Uterus (tissue), 4 donors: ENCODE measurements around the gene TIPARP. TPM values are rescaled to one million over a fixed set of nuclear protein-coding genes. Genes with fewer than 3 reads are reported as not detected.
"Not testable (repeated sequence)": the region's sequence is repeated elsewhere in the genome, so short reads cannot be mapped to it uniquely, and the experiment has no call there.

ENCODE experiments used
- DNase-seq, 2 donors: peaks; one replicate each; pipeline ENCODE4 v3.0.0-alpha.2; 2019 to 2020
- H3K27ac ChIP-seq, 2 donors: fragments of 200-600 bp; sonication (generic); 1 replicate in 1 of 2; 2 replicates in 1 of 2; pipeline ENCODE4 v1.5.1; 2016 to 2018
- H3K27me3 ChIP-seq, 2 donors: fragments of 200-600 bp; sonication (generic); one replicate each; pipeline ENCODE4 v1.5.1; 2018 to 2019; ENCODE audit warnings: control low read depth in 1 of 2
- H3K36me3 ChIP-seq, 2 donors: fragments of 200-600 bp; sonication (generic); one replicate each; pipeline ENCODE4 v1.5.1; 2019; ENCODE audit warnings: control low read depth in 1 of 2
- H3K4me1 ChIP-seq, 2 donors: fragments of 200-600 bp; sonication (generic); one replicate each; pipeline ENCODE4 v1.5.1; 2018 to 2019; ENCODE audit warnings: control low read depth in 1 of 2
- H3K4me3 ChIP-seq, 2 donors: fragments of 200-600 bp; sonication (generic); 1 replicate in 1 of 2; 2 replicates in 1 of 2; pipeline ENCODE4 v1.5.1; 2018 to 2019; ENCODE audit warnings: mild to moderate bottlenecking in 1 of 2
- H3K9me3 ChIP-seq, 2 donors: fragments of 200-600 bp; sonication (generic); one replicate each; pipeline ENCODE4 v1.5.1; 2019; ENCODE audit warnings: control low read depth in 1 of 2
- CTCF ChIP-seq, 4 experiments: fragments of 200-600 bp in 2 of 4; fragments of 450-650 bp in 2 of 4; sonication (generic) in 2 of 4; IDR thresholded peaks; one replicate each; pipeline ENCODE4 v1.5.1; 2016 to 2019; ENCODE audit warnings: antibody characterized with exemption in 4 of 4, mild to moderate bottlenecking in 2 of 4, moderate library complexity in 1 of 4
- POLR2A ChIP-seq, 2 donors: fragments of 450-650 bp; IDR thresholded peaks; one replicate each; pipeline ENCODE4 v1.6.1; 2016; ENCODE audit warnings: antibody characterized with exemption in 2 of 2, mild to moderate bottlenecking in 1 of 2, moderate library complexity in 1 of 2
- intact Hi-C: fragments of 100-400 bp; cut with DNase I; formaldehyde crosslinking; loops from one replicate; pipeline ENCODE4 v1.15.1; 2023; ENCODE audit warnings: low total_unique reads
- total RNA-seq, 4 donors: library from RNA; depleted of rRNA in 3 of 4; stranded (reverse); fragments of >200 nt in 3 of 4; gene quantifications; one replicate each; pipeline versions ENCODE4 v1.1.0 to v1.2.4, GENCODE V29; 2014 to 2023
- donor health status: DM: yes; HTN: yes; CAD: no.

The TIPARP gene
- total RNA-seq, 4 donors from 2014 or later: 17.9 to 58.5 (median 52.5) TPM

- no peaks in the 10 kb centered on the region for H3K36me3 ChIP-seq
- H3K27me3 ChIP-seq: no peaks in the 10 kb centered on the region
- H3K4me3 ChIP-seq: no peak overlapping the region
- H3K4me1 ChIP-seq: no peaks in the 10 kb centered on the region
- no peak overlapping the region for H3K27ac ChIP-seq
- H3K9me3 ChIP-seq: no peaks in the 10 kb centered on the region
- DNase-seq: no peak
- intact Hi-C loops: no loop called here
- TF ChIP-seq POLR2A (IDR thresholded peaks at IDR 0.05): no peak
These were observed 65.6 kb downstream of the TIPARP start for GRCh38 chr3:156739976-156740375.

GRCh38 chr3:156740581-156740980, 66.2 kb downstream of the TIPARP start:
- DNase-seq, H3K27me3 ChIP-seq, H3K27ac ChIP-seq, H3K4me3 ChIP-seq, H3K4me1 ChIP-seq, H3K9me3 ChIP-seq, intact Hi-C loops, H3K36me3 ChIP-seq: not testable (repeated sequence)

GRCh38 chr3:156741935-156742334, 67.5 kb downstream of the TIPARP start:
- no peak overlapping the region for H3K4me3 ChIP-seq
- no peaks in the 10 kb centered on the region for H3K9me3 ChIP-seq
- no peaks in the 10 kb centered on the region for H3K4me1 ChIP-seq
- H3K27ac ChIP-seq: no peak overlapping the region
- no peak for TF ChIP-seq POLR2A (IDR thresholded peaks at IDR 0.05)
- TF ChIP-seq CTCF (IDR thresholded peaks at IDR 0.05): no peak
- no peaks in the 10 kb centered on the region for H3K36me3 ChIP-seq
- DNase-seq: no peak
- H3K27me3 ChIP-seq: no peaks in the 10 kb centered on the region
- intact Hi-C loops: no loop called here

GRCh38 chr3:156742401-156742800, 68.0 kb downstream of the TIPARP start:
- no peak for DNase-seq
- Histone ChIP-seq H3K4me3 (no peak overlapping the region), H3K36me3 (no peaks in the 10 kb centered on the region), H3K9me3 (no peaks in the 10 kb centered on the region), H3K27ac (no peak overlapping the region), H3K27me3 (no peaks in the 10 kb centered on the region), H3K4me1 (no peaks in the 10 kb centered on the region)
- no peak for TF ChIP-seq CTCF (IDR thresholded peaks at IDR 0.05)
- TF ChIP-seq POLR2A (IDR thresholded peaks at IDR 0.05): no peak
- intact Hi-C loops: no loop called here

GRCh38 chr3:156743859-156744258, 69.5 kb downstream of the TIPARP start:
- Histone ChIP-seq H3K9me3 (no peaks in the 10 kb centered on the region), H3K27me3 (no peaks in the 10 kb centered on the region), H3K36me3 (no peaks in the 10 kb centered on the region), H3K27ac (no peak overlapping the region), H3K4me1 (no peaks in the 10 kb centered on the region), H3K4me3 (no peak overlapping the region)
- intact Hi-C loops: no loop called here
- TF ChIP-seq POLR2A (IDR thresholded peaks at IDR 0.05) (no peak), CTCF (IDR thresholded peaks at IDR 0.05) (no peak)
- no peak for DNase-seq

- Histone ChIP-seq H3K27ac (no peak overlapping the region), H3K9me3 (no peaks in the 10 kb centered on the region), H3K4me1 (no peaks in the 10 kb centered on the region), H3K27me3 (no peaks in the 10 kb centered on the region), H3K36me3 (no peaks in the 10 kb centered on the region), H3K4me3 (no peak overlapping the region)
- no peak for TF ChIP-seq CTCF (IDR thresholded peaks at IDR 0.05)
- no peak for TF ChIP-seq POLR2A (IDR thresholded peaks at IDR 0.05)
- no peak for DNase-seq
- intact Hi-C loops: no loop called here
These were observed 70.2 kb downstream of the TIPARP start for GRCh38 chr3:156744631-156745030.
